Ishikawa (cell line): ENCODE data around the gene NLN.

ENCODE experiments used
- CEBPB ChIP-seq: IDR thresholded peaks from 2 replicates; pipeline ENCODE4 v1.6.1; 2012
- CREB1 ChIP-seq: IDR thresholded peaks from 2 replicates; pipeline ENCODE4 v1.6.1; 2012; ENCODE audit warnings: low read depth
- EGR1 ChIP-seq: IDR thresholded peaks from 2 replicates; pipeline ENCODE4 v1.6.1; 2012
- EP300 ChIP-seq: IDR thresholded peaks from 2 replicates; pipeline ENCODE4 v1.6.1; 2012; ENCODE audit warnings: borderline replicate concordance
- FOXM1 ChIP-seq: IDR thresholded peaks from 2 replicates; pipeline ENCODE4 v1.6.1; 2012; ENCODE audit warnings: low read depth, borderline replicate concordance
- NFIC ChIP-seq: IDR thresholded peaks from 2 replicates; pipeline ENCODE4 v1.6.1; 2012
- RAD21 ChIP-seq: IDR thresholded peaks from 2 replicates; pipeline ENCODE4 v1.6.1; 2012; ENCODE audit warnings: low read depth
- TAF1 ChIP-seq: IDR thresholded peaks from 2 replicates; pipeline ENCODE4 v1.6.1; 2012; ENCODE audit warnings: low read depth, mild to moderate bottlenecking
- TCF12 ChIP-seq: IDR thresholded peaks from 2 replicates; pipeline ENCODE4 v1.6.1; 2012; ENCODE audit warnings: low read depth
- TEAD4 ChIP-seq: IDR thresholded peaks from 2 replicates; pipeline ENCODE4 v1.6.1; 2012
- YY1 ChIP-seq: IDR thresholded peaks from 2 replicates; pipeline ENCODE4 v1.6.1; 2012; ENCODE audit warnings: low read depth
- ZBTB7A ChIP-seq: IDR thresholded peaks from 2 replicates; pipeline ENCODE4 v1.6.1; 2012; ENCODE audit warnings: low read depth
- TF ChIP-seq, protein P1 (sequence below): IDR thresholded peaks from 2 replicates; pipeline ENCODE4 v1.6.1; 2012; ENCODE audit warnings: low read depth, mild to moderate bottlenecking
- TF ChIP-seq, protein P2 (sequence below): IDR thresholded peaks from 2 replicates; pipeline ENCODE4 v1.6.1; 2012
- TF ChIP-seq, protein P3 (sequence below): IDR thresholded peaks from 2 replicates; pipeline ENCODE4 v1.6.1; 2012

Gene NLN

DNA sequence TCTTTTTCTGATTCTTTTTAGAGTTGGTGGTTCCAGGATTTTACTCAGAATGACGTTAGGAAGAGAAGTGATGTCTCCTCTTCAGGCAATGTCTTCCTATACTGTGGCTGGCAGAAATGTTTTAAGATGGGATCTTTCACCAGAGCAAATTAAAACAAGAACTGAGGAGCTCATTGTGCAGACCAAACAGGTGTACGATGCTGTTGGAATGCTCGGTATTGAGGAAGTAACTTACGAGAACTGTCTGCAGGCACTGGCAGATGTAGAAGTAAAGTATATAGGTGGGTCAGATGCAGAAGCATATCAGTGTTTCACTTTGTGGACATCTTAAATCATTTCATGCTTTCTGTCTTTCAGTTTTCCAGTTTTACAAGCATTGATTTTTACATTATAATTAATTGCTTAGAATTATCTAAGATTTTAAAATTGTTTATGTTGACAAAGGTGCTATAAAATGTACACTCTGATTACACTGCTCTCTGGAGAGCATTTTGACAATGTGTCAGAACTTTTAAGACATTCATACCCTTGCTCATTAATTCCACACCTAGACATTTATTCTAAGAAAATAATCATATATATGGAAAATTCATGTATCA, 36.6 kb downstream of the NLN start:
- no peak for TF ChIP-seq ZBTB7A
- TF ChIP-seq EGR1, result no peak
- TF ChIP-seq, protein P1, sequence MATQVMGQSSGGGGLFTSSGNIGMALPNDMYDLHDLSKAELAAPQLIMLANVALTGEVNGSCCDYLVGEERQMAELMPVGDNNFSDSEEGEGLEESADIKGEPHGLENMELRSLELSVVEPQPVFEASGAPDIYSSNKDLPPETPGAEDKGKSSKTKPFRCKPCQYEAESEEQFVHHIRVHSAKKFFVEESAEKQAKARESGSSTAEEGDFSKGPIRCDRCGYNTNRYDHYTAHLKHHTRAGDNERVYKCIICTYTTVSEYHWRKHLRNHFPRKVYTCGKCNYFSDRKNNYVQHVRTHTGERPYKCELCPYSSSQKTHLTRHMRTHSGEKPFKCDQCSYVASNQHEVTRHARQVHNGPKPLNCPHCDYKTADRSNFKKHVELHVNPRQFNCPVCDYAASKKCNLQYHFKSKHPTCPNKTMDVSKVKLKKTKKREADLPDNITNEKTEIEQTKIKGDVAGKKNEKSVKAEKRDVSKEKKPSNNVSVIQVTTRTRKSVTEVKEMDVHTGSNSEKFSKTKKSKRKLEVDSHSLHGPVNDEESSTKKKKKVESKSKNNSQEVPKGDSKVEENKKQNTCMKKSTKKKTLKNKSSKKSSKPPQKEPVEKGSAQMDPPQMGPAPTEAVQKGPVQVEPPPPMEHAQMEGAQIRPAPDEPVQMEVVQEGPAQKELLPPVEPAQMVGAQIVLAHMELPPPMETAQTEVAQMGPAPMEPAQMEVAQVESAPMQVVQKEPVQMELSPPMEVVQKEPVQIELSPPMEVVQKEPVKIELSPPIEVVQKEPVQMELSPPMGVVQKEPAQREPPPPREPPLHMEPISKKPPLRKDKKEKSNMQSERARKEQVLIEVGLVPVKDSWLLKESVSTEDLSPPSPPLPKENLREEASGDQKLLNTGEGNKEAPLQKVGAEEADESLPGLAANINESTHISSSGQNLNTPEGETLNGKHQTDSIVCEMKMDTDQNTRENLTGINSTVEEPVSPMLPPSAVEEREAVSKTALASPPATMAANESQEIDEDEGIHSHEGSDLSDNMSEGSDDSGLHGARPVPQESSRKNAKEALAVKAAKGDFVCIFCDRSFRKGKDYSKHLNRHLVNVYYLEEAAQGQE, result no peak
- TF ChIP-seq RAD21, result no peak
- no peak for TF ChIP-seq TCF12
- TF ChIP-seq, protein P2, sequence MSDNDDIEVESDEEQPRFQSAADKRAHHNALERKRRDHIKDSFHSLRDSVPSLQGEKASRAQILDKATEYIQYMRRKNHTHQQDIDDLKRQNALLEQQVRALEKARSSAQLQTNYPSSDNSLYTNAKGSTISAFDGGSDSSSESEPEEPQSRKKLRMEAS, result no peak
- no peak for TF ChIP-seq NFIC

DNA sequence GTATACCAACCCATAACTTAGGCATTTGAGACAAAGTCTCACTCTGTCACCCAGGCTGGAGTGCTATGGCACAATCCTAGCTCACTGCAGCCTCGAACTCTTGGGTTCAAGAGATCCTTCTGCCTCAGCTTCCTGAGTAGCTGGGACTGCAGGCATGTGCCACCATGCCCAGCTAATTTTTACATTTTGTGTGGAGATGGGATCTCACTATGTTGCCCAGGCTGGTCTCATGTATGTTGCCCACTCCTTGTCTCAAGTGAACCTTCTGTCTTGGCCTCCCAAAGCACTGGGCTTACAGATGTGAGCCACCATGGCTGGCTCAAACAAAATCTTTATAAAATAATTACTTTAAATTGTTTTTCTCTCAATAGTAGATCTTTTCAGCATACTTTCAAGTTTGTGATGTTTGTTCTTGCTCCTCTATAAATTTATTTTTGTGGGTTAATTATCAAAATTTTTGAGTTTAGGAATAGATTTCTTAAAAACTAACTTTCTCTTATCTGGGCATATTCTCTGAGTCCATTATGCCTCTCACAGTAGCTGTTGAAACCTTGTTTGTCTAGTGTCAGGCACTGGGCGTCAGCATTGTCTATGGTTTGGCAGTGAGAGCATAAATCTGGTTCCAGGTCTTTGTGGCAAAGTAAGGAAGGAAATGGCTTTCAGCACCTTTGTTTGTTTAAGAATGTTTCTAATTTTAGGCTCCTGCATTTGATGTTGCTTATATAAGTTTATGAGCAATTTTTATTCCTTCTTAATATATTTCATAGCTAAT, 38.7 kb downstream of the NLN start:
- no peak for TF ChIP-seq ZBTB7A
- TF ChIP-seq RAD21, result peak; percentile 39

DNA sequence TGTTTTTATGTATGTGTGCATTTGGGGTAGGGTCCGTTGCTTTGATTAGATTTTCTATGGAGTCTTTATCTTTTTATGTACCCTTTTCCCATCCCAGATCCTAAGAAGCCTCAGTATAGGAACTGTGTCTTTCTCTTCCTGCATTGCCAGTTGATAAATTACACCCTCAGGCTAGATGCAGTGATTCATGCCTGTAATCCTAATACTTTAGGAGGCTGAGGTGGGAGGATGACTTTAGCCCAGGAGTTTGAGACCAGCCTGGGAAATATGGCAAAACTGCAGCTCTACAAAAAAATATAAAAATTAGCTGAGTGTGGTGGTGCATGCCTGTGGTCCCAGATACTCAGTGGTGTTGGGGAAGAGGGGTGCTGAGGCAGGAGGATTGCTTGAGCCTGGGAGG, 40.2 kb downstream of the NLN start:
- TF ChIP-seq TEAD4 (no peak), FOXM1 (no peak), RAD21 (no peak), TAF1 (no peak), CREB1 (no peak), TCF12 (no peak), NFIC (no peak), CEBPB (no peak), EP300 (no peak), YY1 (no peak), ZBTB7A (no peak), EGR1 (no peak)
- TF ChIP-seq, protein P1, result no peak
- TF ChIP-seq, protein P2, result no peak
- TF ChIP-seq, protein P3, sequence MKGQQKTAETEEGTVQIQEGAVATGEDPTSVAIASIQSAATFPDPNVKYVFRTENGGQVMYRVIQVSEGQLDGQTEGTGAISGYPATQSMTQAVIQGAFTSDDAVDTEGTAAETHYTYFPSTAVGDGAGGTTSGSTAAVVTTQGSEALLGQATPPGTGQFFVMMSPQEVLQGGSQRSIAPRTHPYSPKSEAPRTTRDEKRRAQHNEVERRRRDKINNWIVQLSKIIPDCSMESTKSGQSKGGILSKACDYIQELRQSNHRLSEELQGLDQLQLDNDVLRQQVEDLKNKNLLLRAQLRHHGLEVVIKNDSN, result no peak

DNA sequence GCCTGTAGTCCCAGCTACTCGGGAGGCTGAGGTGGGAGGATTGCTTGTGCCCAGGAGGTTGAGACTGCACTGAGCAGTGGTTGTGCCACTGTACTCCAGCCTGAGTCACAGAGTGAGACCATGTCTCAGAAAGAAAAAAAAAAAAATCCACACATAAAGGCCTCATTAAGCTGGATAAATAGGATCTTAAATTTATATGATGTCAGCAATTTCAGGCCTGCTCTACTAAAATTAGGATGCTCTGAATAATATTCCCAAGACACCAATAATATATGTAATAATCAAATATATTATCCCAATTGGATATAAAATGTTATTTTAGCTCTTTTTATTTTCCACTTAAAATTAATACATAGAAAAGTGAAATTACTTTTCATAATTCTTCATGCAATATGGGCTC, 43.6 kb downstream of the NLN start:
- no peak for TF ChIP-seq EP300
- TF ChIP-seq EGR1, result no peak
- TF ChIP-seq, protein P3, result no peak
- no peak for TF ChIP-seq TCF12
- no peak for TF ChIP-seq FOXM1
- no peak for TF ChIP-seq TEAD4

DNA sequence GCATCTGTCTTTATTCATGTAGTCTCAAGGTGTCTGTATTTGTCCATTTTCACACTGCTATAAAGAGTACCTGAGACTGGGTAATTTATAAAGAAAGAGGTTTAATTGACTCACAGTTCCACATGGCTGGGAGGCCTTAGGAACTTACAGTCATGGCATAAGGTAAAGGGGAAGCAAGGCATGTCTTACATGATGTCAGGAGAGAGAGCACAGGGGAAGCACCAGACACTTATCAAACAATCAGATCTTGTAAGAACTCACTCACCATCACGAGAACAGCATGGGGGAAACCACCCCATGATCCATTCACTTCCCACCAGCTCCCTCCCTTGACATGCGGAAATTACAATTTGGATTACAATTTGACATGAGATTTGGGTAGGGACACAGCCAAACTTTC, 44.2 kb downstream of the NLN start:
- TF ChIP-seq YY1 (no peak), TAF1 (no peak), ZBTB7A (no peak), NFIC (no peak), EP300 (no peak), TCF12 (no peak), TEAD4 (no peak), CEBPB (no peak), FOXM1 (no peak), RAD21 (no peak), EGR1 (no peak), CREB1 (no peak)
- TF ChIP-seq, protein P3, result no peak
- TF ChIP-seq, protein P1, result no peak
- TF ChIP-seq, protein P2, result no peak
